ENCODE measurements around the gene NPRL2.

The NPRL2 gene

DNA sequence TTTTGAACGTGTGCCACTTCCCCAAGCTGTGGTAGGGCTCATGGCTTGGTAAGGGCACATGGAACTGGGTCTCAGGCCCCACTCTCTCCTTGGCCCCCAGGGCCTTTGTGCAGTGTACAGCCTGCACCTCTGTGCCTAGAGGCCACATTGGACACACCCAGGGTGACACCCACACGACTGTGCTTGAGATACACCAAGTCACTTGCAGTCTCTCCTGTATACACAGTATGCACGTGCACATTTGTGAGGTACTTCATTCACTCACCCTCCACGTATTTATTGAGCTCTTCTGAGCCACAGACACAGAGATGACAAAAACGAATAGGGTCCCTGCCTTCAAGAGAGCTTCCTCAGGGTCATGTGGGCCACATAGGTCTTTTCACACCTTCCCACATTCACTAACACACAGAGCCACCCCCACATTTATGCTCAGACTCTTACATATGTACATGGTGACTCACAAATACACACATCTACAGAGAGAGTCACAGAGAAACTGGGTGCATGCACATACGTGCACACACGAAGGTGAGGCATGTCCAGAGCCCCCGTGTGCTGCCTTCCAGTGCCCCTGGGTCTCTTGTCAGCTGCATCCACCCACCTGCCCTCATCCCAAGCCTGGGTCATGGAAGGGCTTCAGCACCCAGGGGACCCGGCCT is 18.6 kb upstream of the NPRL2 start:
- DNase-seq (ENCODE audit: extremely low spot score), result no peak
- POLR2A ChIA-PET, result no interaction called here
- TF ChIP-seq, protein P1, sequence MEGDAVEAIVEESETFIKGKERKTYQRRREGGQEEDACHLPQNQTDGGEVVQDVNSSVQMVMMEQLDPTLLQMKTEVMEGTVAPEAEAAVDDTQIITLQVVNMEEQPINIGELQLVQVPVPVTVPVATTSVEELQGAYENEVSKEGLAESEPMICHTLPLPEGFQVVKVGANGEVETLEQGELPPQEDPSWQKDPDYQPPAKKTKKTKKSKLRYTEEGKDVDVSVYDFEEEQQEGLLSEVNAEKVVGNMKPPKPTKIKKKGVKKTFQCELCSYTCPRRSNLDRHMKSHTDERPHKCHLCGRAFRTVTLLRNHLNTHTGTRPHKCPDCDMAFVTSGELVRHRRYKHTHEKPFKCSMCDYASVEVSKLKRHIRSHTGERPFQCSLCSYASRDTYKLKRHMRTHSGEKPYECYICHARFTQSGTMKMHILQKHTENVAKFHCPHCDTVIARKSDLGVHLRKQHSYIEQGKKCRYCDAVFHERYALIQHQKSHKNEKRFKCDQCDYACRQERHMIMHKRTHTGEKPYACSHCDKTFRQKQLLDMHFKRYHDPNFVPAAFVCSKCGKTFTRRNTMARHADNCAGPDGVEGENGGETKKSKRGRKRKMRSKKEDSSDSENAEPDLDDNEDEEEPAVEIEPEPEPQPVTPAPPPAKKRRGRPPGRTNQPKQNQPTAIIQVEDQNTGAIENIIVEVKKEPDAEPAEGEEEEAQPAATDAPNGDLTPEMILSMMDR (IDR thresholded peaks at IDR 0.05; ENCODE audit: control extremely low read depth, extremely low read depth, low read depth, missing control alignments), result no peak
- CTCF ChIA-PET, result interaction anchor here (0.6 kb wide), 1 partner anchor 9 kb away, joined by 3 read pairs; the partner anchor contains the start of gene TMEM115

GRCh38 chr3:50365842-50366220 is 15.3 kb upstream of the NPRL2 start:
- POLR2A ChIA-PET, result no interaction called here
- TF ChIP-seq, protein P1 (IDR thresholded peaks at IDR 0.05; ENCODE audit: control extremely low read depth, extremely low read depth, low read depth, missing control alignments), result no peak
- CTCF ChIA-PET, result interaction anchor here (0.6 to 1.4 kb wide), 2 partner anchors 174 to 177 kb away, joined by 3 to 8 read pairs; no protein-coding TSS in a partner anchor
- no peak for DNase-seq (ENCODE audit: extremely low spot score)

- DNase-seq (ENCODE audit: extremely low spot score), result peak; percentile 96
- CTCF ChIA-PET, result interaction anchor here (0.6 to 1.4 kb wide), 2 partner anchors 173 to 177 kb away, joined by 3 to 8 read pairs; no protein-coding TSS in a partner anchor
- POLR2A ChIA-PET, result no interaction called here
- TF ChIP-seq, protein P1 (IDR thresholded peaks at IDR 0.05; ENCODE audit: control extremely low read depth, extremely low read depth, low read depth, missing control alignments), result peak; percentile 5
Observed at GRCh38 chr3:50365080-50365841, 14.7 kb upstream of the NPRL2 start.

GRCh38 chr3:50364573-50365079 is 14.1 kb upstream of the NPRL2 start:
- TF ChIP-seq, protein P1 (IDR thresholded peaks at IDR 0.05; ENCODE audit: control extremely low read depth, extremely low read depth, low read depth, missing control alignments), result no peak
- CTCF ChIA-PET, result interaction anchor here (1.4 to 1.9 kb wide), 2 partner anchors 16 to 178 kb away, joined by 8 to 10 read pairs; partner anchors contain the start of genes CYB561D2 and NPRL2
- DNase-seq (ENCODE audit: extremely low spot score), result no peak
- POLR2A ChIA-PET, result no interaction called here

GRCh38 chr3:50359760-50360110 is 9.2 kb upstream of the NPRL2 start:
- TF ChIP-seq, protein P1 (IDR thresholded peaks at IDR 0.05; ENCODE audit: control extremely low read depth, extremely low read depth, low read depth, missing control alignments), result no peak
- ChIA-PET CTCF (interaction anchor here (1.5 to 2.8 kb wide), 2 partner anchors 9 to 12 kb away, joined by 3 to 11 read pairs; no protein-coding TSS in a partner anchor), POLR2A (interaction anchor here (0.7 kb wide), 1 partner anchor 10 kb away, joined by 3 read pairs; the partner anchor contains the start of gene NPRL2)
- no peak for DNase-seq (ENCODE audit: extremely low spot score)

DNA sequence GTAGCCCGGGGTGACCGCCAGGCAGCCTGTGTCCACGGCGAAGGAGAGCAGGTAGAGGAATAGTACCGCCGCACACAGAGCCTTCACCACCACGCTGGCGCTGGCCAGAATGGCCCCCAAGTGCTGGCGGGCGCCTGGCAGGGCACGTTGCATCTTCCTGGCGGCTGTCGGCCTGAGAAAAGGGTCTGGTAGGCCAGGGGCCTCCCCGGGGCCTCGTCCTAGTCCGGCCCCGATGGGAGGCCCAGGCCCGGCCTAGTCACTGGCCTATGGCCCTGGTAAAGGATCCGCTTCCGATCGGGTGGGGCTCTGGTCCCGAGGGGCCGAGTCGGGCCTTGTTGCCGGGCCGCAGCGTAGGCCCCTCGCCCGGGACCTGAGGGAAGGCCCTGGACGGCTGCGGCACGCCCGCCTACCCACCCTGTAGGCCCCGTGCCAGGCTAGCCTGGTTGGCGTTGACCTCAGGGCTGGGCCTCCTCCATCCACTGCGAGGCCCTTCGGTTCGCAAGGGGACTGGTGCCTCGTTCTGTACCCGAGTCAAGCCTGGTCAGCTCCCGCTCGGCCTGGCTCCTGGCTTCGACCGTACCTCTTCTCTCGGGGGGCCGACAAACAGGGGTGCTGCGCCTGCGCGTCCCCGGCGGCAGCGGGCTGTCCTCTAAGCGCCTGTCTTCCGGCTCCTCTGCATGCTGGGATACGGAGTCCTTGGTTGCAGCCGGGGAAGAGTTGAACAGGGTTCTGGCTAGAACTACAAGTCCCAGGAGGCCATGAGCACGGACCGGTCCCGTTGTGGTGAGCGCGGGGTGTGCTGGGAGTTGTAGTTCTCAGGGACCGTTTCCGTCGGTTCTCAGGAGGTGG is 8.6 kb upstream of the NPRL2 start, which contains the start of gene TMEM115:
Gene TMEM115, minus strand, starts transcription at position 611 of the 849 bp plus-strand sequence. Its CDS starts 458 bp downstream, at position 153.
- POLR2A ChIA-PET, result no interaction called here
- CTCF ChIA-PET, result interaction anchor here (1.5 kb wide), 1 partner anchor 10 kb away, joined by 3 read pairs; no protein-coding TSS in a partner anchor

More for the DNA sequence above, 8.6 kb upstream of the NPRL2 start, which contains the start of gene TMEM115:
- peak; percentile 98 for DNase-seq (ENCODE audit: extremely low spot score)
- TF ChIP-seq, protein P1 (IDR thresholded peaks at IDR 0.05; ENCODE audit: control extremely low read depth, extremely low read depth, low read depth, missing control alignments), result no peak

Measured in GM10248 (cell line).